C4-2B (cell line): ENCODE data around the gene TRH.
"Not testable (repeated sequence)": the region's sequence is repeated elsewhere in the genome, so short reads cannot be mapped to it uniquely, and the experiment has no call there.

Source experiments
- H3K27ac ChIP-seq: fragments of 450-650 bp; 2 replicates; pipeline ENCODE4 v1.5.1; 2017
- CTCF ChIP-seq: fragments of 450-650 bp; conservative IDR thresholded peaks from 2 replicates; pipeline ENCODE4 v1.5.1; 2017; ENCODE audit warnings: mild to moderate bottlenecking
- ZFX ChIP-seq: fragments of 450-650 bp; IDR thresholded peaks from 2 replicates; pipeline ENCODE4 v1.6.1; 2017

The TRH gene

GRCh38 chr3:130010556-130010955 lies 36.0 kb downstream of the TRH start:
- no peak overlapping the region for H3K27ac ChIP-seq
- no peak for TF ChIP-seq CTCF
- no peak for TF ChIP-seq ZFX

DNA sequence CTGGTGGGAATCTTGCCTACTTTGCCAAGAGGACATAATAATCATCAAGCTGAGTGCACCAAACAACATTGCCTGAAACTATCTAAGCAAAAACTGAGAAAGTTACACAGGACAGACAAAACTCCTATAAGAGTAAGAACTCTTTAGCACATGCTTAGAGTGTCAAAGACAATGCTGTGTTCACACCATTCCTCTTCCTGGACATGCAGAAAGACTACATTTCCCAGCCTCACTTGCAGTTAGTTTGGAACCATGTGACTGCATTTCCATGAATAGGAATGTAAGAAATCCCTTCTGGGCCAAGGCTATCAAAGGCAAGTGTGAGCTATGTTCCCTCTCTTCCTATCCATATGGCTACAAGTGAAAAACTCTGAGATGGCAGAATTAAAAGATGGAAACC lies 37.6 kb downstream of the TRH start:
- H3K27ac ChIP-seq = not testable (repeated sequence)

DNA sequence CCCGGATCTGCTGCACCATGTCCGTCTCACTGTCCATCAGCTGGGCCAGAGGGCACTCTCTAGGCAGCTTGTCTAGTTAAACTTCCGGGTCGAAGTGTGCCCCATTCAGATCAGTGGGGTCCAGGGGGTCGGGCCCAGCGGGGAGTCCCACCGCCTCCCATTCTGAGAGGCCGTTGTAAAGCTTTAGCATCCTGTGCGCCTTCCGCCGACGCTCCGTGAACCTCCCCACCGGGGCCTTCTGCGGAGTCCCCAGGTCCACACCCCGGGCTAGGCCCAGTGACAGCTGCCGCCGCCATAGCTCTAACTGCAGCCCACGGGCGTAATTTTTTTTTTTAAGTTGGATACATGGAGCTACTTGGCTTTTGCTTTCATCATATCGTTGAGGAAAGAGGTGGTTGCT lies 38.7 kb downstream of the TRH start:
- not testable (repeated sequence) for H3K27ac ChIP-seq

GRCh38 chr3:130014526-130014925 lies 40.0 kb downstream of the TRH start:
- H3K27ac ChIP-seq = no peak overlapping the region
- TF ChIP-seq ZFX (no peak), CTCF (no peak)

GRCh38 chr3:130017661-130018060 lies 43.1 kb downstream of the TRH start:
- H3K27ac ChIP-seq = not testable (repeated sequence)

DNA sequence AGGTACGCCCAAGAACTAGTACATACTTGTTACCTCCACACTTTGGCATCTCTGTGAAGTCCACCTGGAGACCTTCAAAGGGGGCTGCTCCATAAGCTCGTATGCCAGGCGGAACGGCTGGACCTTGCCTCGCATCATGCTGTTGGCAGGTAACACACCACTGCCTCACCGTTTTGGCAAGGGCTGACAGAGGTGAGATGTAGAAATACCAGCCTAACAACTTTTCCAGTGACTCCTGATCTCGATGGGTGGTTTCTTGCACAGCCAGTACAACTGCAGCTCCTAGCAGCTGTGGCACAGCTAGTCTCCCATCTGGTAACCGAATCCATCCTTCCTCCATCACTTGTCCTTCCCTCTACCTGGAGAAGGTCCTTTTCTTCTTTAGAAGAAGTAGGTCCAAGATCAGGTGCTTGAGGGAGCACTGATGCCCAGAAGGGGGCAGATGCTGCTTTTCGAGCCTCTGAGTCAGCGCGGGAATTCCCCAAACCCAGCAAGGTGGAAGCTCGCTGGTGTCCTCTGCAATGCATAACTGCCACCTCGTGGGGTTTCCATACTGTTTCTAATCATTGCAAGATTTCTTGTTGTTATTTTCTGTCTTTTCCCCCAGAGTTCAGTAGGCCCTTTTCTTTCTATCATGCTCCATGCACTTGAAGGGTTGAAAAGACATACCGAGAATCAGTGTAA lies 51.8 kb downstream of the TRH start:
- H3K27ac ChIP-seq = not testable (repeated sequence)

- H3K27ac ChIP-seq = not testable (repeated sequence)
Measured at GRCh38 chr3:130027437-130027836, 52.9 kb downstream of the TRH start.
